ENCODE measurements around the gene GSTO2.
"Not testable (repeated sequence)": the region's sequence is repeated elsewhere in the genome, so short reads cannot be mapped to it uniquely, and the experiment has no call there.

The GSTO2 gene

GRCh38 chr10:104268713-104269645 lies at the start of gene GSTO2:
GSTO2 (plus strand) TSS chr10:104269184; CDS start chr10:104274916, 5,732 bp downstream.
- peak; percentile 97 for DNase-seq (ENCODE audit: low read depth)

- DNase-seq (ENCODE audit: low read depth): no peak
Measured at GRCh38 chr10:104220522-104220921, 48.5 kb upstream of the GSTO2 start.

- DNase-seq (ENCODE audit: low read depth): no peak
Measured at GRCh38 chr10:104223304-104223703, 45.7 kb upstream of the GSTO2 start.

GRCh38 chr10:104230490-104230889 lies 38.5 kb upstream of the GSTO2 start:
- DNase-seq (ENCODE audit: low read depth): no peak

- peak; percentile 95 for DNase-seq (ENCODE audit: low read depth)
Measured at GRCh38 chr10:104231784-104232612, 37.0 kb upstream of the GSTO2 start, which contains the start of gene CFAP43. CFAP43 (minus strand) TSS chr10:104232364; CDS start chr10:104232246, 118 bp downstream.

GRCh38 chr10:104232613-104233102 lies 36.3 kb upstream of the GSTO2 start:
- DNase-seq (ENCODE audit: low read depth): no peak

GRCh38 chr10:104233817-104234216 lies 35.2 kb upstream of the GSTO2 start:
- DNase-seq (ENCODE audit: low read depth): no peak

GRCh38 chr10:104234934-104235333 lies 34.0 kb upstream of the GSTO2 start:
- no peak for DNase-seq (ENCODE audit: low read depth)

GRCh38 chr10:104235801-104236200 lies 33.2 kb upstream of the GSTO2 start:
- no peak for DNase-seq (ENCODE audit: low read depth)

- DNase-seq (ENCODE audit: low read depth): no peak
Measured at GRCh38 chr10:104240078-104240477, 28.9 kb upstream of the GSTO2 start.

- DNase-seq (ENCODE audit: low read depth): no peak
Measured at GRCh38 chr10:104242545-104242944, 26.4 kb upstream of the GSTO2 start.

GRCh38 chr10:104243009-104243408 lies 26.0 kb upstream of the GSTO2 start:
- not testable (repeated sequence) for DNase-seq (ENCODE audit: low read depth)

GRCh38 chr10:104243512-104243911 lies 25.5 kb upstream of the GSTO2 start:
- DNase-seq (ENCODE audit: low read depth): no peak

- no peak for DNase-seq (ENCODE audit: low read depth)
Measured at GRCh38 chr10:104245066-104245632, 23.8 kb upstream of the GSTO2 start.

GRCh38 chr10:104246976-104247375 lies 22.0 kb upstream of the GSTO2 start:
- DNase-seq (ENCODE audit: low read depth): peak; percentile 46

- DNase-seq (ENCODE audit: low read depth): no peak
Measured at GRCh38 chr10:104247513-104248146, 21.4 kb upstream of the GSTO2 start.

- DNase-seq (ENCODE audit: low read depth): not testable (repeated sequence)
Measured at GRCh38 chr10:104248931-104249330, 20.1 kb upstream of the GSTO2 start.

GRCh38 chr10:104250371-104250770 lies 18.6 kb upstream of the GSTO2 start:
- DNase-seq (ENCODE audit: low read depth): no peak

- DNase-seq (ENCODE audit: low read depth): no peak
Measured at GRCh38 chr10:104251443-104251842, 17.5 kb upstream of the GSTO2 start.

- no peak for DNase-seq (ENCODE audit: low read depth)
Measured at GRCh38 chr10:104252368-104252767, 16.6 kb upstream of the GSTO2 start.

- DNase-seq (ENCODE audit: low read depth): no peak
Measured at GRCh38 chr10:104253106-104253505, 15.9 kb upstream of the GSTO2 start.
